Tongue (tissue), 2 donors: ENCODE data around the gene MYO1A. TPM values are rescaled to one million over a fixed set of nuclear protein-coding genes. Genes with fewer than 3 reads are reported as not detected.
"Not testable (repeated sequence)": the region's sequence is repeated elsewhere in the genome, so short reads cannot be mapped to it uniquely, and the experiment has no call there.

Experiments used
- DNase-seq: peaks from one replicate; pipeline ENCODE4 v3.0.0-alpha.2; 2015
- total RNA-seq: library from RNA; depleted of rRNA; stranded (reverse); fragments of >200 nt; gene quantifications from one replicate; pipeline ENCODE4 v1.2.3, GENCODE V29; 2014

MYO1A gene
- total RNA-seq, 1 donor from 2014 or later: not detected

DNA sequence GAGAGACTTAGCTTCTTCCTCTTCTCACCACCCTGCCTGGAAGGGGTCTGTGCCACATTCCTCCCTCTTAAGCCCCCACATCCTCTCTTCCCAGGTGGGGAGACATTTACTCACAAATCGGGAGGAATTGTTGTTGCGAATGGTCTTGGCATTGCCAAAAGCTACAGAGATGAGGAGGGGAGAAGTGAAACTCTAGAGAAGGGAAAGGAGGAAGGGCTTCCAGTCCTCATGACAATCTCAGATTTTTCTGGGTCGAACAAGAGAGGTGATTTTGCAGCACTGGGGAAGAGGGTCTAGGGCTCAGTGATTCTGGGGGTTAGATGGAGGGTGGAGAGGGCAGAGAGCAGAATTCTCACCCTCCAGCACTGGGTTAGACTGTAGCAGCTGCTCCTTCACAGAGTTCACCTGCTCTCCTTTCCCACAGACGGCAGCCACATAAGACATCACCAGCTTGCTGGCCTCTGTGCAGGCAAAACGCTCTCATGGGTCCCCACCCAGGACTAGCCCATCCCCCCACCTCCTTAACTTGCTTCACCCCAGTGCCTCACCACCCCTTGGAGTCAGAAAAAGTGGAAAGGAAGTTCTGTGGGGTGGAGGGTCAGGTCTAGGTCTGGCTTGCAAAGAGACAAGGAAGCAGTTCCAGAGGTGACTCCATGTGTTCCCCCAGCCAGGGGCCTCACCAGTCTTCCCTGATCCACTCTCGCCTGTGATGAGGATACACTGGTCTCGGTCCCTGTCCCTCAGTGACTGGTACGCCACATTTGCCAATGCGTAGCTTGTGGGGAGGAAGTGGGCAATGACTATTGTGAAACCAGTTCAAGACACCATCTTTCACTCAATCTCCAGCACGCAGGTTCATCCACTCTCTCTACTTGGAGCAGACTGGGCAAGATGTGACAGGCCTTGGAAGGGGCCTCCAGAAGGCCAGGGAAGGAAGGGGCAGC, 2.7 kb downstream of the MYO1A start:
- no peak for DNase-seq

DNA sequence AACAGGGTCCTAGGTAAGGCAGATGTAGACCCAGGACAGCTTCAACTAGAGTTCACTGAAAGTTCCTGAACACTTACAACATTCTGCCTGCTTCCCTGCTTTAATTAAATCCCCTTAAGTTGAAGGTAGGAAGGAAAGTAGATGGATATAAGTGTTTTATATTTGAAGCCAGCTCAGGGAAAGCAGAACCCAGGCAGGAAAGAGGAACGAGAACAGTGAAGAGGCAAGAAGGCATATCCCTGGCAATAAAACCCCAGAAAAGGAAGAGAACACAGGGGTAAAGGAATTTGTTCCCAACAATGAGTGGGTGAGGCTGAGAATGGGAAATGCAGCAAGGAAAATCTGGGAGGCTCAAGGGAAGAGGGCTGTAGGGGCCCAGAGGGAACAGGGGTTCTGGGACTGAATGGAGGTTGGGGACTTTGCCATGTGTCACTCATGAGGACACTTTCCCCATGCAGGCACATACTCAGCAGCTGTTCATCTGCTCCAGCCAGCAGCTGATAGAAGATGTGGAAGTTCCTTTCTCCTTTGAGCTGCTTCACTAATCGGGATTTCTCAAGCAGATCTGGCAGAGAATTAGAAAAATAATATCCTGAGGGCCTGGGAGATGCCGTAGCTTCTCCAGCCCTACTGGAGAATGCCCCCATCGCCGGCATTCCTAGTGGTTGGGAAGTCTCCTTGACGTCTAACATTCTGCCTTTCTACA, 3.7 kb downstream of the MYO1A start:
- DNase-seq: peak; percentile 79

DNA sequence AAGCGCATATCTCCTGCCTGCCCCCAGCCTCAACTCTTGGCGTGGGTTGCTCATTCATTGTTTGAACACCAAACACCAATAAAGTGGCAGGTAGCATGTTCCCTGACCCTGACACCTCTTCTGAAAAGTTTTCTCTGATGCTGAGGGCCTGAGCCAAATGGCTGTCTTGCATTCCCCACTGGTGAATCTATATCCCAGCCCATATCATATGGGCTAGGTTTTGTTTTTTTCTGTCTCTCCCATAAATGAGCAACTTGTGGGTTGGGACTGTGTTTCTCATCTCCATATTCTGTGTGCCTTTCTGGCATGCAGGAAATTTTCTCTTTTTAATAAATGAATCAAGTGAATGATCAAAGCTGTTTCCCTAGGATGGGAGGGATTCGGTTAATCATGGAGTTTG, 5.0 kb downstream of the MYO1A start:
- DNase-seq: no peak

DNA sequence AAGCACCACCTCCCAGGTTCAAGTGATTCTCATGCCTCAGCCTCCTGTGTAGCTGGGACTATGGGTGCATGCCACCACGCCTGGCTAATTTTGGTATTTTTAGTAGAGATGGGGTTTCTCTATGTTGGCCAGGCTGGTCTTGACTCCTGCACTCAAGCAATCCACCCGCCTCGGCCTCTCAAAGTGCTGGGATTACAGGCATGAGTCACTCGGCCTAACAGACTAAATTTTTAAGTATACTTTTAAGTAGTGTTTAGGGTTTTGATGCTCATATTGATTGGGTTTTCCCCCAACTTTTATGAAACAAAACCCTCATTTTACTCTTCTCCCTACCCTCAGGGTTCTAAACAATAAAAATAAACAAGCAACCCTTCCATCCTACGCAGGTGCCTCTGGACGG, 5.5 kb downstream of the MYO1A start:
- DNase-seq: no peak

DNA sequence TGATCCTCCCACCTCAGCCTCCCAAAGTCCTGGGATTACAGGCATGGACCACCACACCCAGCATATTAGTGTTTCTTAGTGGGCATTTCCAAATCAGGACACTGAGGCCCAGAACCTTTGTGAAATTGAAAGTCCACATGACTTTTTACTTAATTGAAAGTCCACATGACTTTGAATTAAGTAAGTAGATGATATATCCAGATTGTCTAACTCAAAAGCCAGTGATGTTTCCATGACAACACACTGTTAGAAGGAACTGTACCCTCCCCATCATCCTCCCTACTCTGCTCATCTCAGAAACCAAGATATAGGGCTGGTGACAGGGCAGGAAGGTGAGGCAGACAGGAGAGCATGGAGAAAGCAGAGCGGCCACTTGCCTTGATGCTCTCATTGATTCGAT, 7.2 kb downstream of the MYO1A start:
- DNase-seq: no peak

DNA sequence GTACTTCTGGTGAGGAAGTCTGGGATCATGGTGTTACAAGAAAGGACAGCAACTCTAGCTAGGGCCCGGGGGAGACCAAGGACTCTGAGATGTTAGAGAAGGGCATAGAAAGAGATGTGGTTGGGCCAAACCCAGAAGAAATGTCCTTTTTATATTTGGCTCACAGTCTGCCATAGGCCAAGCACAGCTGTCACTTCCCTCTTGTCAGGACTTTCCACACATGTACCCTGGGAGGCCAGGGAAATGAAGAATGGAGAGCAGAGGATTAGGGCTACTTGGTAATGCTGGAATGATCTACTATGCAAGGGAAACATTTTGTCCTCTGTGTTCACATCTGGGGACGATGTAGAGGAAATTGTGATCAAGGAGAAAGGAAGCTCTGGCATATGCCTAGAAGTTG, 9.2 kb downstream of the MYO1A start:
- DNase-seq: peak; percentile 37

DNA sequence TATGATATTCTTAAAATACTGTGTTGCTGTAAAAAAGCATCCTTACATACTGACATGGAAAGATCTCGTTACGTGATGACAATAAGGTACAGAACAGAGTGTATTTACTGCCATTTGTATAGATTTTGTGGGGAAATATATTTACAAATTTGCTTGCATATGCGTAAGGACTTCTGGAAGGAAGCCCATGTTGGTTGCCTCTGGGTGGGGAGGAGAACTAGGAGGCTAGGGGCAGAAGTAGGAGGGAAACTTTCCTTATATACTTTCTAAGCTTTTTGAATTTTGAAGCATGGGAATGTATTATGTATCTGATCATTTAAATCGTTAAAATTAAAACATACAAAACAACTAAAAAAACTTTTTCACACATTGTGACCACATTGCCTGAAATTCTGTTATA, 9.7 kb downstream of the MYO1A start:
- DNase-seq: no peak

DNA sequence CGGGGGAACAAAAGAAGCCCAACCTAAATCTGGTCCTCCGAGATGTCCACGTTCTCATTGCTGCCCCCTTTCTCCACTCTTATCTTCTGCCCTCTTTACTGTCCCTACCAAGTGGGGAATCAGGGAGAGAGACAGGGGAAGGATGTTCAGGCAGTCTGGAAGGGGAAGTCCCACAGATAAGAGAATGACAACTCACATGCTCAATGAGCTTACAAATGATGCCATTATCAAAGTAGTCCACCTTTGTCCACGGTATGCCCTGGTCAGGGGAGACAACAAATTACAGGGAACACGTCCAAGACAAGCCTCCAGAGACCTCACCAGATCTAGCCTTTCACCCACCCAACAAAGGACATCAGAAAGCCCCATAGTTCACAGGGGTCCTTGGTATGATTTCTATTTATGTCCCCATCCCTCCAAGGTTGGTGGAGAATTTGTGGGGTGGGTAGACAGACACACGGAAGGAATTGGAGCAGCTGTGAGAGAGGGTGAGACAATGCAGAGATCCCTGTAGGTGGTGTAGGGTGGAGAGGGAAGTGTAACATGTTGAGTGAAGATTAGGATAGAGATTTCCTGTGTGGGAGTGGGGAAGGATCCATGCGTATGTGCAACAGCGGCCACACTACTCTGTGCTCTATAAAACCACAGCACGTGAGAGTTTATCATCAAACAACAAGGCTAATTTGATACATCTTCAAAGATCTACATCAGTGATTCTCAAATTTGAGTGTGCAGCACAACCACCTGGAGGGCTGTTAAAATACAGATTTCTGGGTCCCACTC, 10.7 kb downstream of the MYO1A start:
- DNase-seq: no peak

DNA sequence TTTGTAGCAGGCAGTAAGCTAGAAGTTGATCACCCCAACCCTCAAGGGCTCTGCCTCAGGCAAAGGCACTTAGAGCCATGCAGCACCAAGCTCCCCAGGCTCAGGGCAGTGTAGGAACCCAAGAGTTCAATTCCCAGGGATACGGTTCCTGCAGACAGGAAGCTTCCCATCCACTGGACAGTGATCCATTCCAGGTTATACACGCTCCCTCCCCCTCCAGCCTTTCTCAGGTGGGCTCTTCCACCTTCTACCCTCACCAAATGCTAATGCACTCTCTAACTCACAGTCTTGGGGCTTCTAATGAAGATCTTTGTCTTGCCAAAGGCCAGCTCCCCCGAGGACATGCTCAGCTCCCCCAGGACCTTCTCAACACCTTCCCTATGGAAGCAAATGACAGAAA, 12.7 kb downstream of the MYO1A start:
- no peak for DNase-seq

DNA sequence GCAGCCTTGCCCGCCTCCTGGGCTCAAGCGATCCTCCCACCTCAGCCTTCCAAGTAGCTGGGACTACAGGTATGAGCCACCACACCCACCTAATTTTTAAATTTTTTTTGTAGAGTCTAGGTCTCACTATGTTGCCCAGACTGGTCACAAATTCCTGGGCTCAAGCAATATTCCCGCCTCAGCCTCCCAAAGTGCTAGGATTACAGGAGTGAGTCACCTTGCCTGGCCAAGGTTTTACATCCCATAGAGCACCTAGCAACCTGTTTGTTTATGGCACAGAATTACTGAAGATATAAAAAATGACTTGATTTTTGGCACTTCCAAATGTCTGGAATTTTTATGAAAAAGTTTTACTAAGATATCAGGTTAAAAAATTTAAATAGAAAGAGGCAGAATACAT, 16.5 kb downstream of the MYO1A start:
- DNase-seq: no peak

DNA sequence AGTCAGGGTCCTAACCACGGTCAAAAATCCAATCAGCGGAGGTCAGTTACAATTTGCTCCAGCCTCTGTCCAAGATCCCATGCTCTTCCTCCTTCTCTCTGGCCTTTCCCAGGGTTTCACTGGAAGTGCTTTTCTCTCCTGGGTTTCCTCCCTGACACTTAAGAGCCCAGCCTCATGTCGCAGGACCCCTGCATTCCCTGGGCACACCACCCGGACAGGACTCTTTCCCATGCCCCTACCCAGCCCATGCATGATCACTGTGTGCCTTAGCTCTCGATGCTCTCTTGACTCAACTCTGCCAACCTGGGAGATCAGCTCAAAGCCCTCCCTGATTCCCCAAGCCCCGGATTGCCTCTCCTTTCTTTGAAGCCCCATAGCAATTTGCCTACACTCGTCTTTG, 18.1 kb downstream of the MYO1A start:
- no peak for DNase-seq

DNA sequence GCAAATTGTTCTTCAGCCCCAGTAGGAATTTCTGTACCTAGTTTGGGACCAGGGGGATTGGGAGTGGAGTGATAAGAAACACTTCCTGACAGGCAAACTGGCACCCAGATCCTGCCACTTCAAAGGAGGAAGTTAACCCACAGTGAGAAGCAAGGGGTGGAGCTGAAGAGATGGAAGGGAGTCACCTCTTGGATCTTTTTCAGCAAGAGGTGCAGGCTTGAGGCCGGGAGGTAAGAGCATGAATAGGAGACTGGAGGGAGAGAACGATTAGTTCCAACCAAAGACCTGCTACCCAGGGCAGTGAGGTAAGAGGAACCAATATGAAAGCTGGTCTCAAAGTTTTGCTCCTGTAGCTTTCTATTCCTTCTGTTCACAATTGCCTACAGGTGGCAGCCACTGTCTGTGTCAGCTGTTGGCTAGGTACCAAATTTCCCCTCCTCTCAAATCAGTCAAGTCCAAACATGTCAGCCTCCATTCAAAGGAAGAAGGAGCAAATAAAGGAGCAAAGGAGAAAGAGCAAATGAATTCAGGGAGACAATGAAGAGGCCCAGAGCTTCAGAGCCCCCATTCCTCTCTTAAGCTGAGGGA, 18.7 kb downstream of the MYO1A start:
- peak; percentile 61 for DNase-seq

DNA sequence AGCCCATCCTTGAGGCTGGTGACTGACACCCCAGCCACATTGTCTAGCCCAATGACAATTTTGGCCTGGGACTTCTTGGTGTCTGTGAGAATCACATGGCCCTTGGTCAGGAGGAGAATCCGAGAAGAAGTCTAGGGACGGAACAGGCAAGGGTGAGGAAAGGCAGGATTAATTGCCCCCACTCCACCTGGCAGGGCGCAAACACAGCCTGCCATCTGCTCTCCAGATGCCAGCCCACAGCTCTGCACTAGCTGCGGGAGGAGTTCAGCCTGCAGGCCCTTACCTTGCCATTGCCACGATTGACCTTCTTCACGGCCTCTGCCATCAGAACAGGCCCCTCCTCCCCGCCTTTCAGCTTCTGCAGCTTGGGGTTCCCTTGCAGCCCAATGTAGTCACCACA, 20.5 kb downstream of the MYO1A start:
- no peak for DNase-seq

DNA sequence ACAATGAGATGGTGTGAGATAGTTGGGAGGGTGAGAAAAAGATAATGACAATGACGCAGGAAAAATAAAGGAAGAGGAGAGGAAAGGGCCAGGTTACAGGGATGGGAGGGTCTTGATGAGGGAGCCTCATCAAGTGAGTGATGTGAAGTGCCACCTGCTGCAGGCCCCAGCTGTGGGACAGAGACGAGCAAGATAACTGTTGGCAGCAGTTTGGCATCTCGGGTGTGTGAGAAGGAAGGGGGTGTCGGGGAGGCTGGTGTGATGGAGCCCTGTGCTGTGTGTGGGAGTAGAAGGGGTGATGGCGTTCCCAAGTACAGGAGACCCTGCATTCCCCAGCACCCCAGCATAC, 22.1 kb downstream of the MYO1A start:
- DNase-seq: no peak

DNA sequence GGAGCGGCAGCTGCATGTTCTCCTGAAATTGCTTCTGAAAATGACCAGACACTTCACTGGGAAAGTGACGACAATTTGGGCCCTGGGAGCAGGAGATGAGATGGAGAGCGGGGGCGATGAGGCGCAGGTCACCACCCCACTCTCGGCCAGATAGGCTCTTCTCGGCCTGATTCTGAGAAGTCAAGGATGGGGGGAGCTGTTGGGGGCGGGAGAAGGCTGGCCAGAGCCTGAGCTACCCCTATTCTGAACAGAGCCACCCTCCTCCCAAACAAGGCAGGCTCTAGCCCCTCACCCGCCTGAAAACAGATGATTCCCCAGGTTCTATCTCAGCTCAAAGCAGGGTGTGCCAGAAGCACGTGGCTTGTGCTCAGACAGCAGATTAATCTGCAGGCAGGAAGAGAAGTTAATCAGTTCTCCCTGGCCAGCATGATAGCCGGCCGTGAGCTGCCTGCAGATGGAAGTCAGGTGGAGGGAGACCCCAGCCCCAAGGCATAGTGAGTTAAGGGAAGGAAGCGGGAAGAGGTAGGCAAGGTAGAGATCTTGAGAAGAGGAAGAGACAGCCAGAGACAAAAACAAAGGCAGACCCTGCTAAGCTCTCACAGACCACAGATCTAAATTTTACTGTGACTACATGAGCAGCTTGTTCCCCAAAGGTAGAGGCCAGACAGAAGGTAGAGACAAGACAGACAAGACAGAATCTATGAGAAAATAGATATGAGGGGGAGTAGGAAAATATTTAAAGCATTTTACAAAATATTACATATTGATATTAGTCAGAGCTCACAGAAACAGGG, 22.7 kb downstream of the MYO1A start:
- no peak for DNase-seq

DNA sequence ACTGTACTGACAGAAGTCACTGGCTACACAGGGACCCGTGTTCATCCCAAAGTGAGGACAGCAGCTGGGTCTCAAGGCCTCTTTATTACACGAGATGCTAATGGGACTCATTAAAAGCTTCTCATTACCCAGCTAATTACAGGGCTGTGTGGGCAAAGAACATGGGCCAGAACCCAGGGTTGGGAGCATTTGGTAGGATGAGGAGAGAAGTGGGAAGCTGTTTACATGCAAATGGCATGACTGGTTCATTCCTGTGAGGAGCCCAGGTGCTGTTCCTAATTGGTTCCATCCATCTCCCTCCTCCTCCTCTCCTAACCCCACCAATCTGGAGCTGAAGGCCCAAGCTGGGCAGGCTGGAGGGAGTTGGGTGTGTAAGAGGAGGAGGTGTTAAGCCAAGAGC, 24.7 kb downstream of the MYO1A start:
- no peak for DNase-seq

DNA sequence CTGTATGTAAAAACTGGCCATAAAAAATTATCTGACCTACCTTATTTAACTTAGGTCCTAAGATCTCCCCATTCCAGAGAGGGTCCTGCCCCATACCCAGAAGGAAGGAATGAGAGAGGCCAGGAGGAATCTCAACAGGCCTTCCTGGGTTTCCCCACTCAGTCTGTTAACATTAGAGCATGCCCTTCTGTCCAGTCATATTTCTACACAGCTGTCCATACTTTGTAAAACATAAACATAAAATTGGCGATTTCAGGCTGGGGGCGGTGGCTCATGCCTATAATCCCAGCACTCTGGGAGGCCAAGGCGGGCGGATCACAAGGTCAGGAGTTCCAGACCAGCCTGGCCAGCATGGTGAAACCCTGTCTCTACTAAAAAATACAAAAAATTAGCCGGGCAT, 27.6 kb downstream of the MYO1A start:
- not testable (repeated sequence) for DNase-seq

DNA sequence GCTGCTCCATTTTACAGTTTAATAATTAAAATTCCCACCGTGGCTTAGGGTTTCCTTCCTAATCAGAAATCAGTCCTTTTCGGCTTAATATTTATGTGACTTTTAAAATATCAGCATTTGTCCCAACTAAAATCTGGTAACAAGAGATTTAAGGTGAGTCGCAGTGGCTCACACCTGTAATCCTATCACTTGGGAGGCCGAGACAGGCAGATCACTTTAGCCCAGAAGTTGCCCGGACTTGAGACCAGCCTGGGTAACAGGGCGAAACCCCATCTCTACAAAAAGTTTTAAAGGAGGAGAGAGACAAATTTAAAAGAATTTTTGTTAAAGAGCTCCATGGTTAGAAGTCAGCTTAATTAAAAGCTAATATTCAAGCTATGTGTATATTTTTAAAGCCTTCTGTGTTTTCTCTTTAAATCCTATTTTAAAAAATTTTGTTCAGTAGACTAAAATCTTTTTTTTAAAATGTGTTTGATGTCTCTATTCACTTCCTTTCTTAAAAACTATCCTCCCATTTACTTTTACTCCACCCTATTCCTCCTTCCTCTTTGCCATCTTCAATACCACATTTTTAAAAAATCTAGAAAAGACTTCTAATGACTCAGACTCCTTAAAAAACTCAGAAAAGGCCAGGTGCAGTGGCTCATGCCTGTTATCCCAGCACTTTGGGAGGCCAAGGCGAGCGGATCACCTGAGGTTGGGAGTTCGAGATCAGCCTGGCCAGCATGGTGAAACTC, 29.8 kb downstream of the MYO1A start:
- DNase-seq: no peak

DNA sequence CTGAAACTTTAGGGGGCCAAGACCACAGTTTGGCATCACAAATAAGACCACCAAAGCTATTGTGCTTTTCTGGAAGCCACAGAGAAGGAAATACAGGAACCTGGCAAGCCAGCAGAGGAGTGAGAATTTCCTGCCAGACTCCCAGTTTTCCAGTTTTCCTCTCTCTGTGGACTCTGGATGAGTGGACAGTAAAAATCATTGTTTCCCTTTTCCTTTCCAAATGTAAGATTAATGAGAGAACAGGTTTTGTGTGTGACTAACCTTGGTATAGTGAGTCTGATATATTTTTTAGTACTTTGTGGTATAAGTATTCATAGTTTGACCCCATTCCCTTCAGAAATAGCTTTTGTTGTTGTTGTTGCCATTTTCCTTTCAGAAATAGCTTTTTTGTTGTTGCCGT, 31.0 kb downstream of the MYO1A start:
- no peak for DNase-seq

DNA sequence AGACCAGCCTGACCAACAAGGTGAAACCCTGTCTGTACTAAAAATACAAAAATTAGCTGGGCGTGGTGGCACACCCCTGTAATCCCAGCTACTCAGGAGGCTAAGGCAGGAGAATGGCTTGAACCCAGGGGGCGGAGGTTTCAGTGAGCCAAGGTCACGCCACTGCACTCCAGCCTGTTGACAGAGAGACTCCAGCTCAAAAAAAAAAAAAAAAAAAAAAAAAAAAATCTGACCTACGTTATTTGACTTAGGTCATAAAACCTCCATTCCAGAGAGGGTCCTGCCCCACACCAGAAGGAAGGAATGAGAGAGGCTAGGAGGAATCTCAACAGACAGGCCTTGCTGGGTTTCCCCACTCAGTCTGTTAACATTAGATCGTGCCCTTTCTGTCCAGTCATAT, 31.6 kb downstream of the MYO1A start:
- not testable (repeated sequence) for DNase-seq

DNA sequence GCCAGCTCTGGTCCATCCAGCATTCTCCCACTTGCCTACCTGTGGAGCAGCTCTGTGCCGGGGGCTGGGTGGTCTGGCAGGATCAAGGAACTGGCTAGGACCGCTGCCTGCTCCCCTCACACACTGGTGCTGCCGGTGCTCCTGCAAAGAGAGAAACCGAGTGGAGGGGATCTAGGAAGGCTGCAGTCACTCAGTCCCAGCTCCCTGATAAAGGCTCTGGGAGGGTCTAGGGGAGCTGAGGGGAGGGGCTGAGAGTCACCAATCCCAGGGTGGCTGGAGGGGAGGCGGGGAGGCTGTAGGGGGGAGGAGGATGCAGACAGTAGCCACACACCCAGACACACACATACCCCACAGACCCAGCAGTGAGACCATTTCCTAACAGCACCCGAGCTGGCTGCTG, 33.6 kb downstream of the MYO1A start, which contains the start of gene TAC3:
TSS of gene TAC3 (minus strand) at position 182 of the 400 bp plus-strand sequence. CDS start 732 bp downstream, outside the sequence.
- DNase-seq: no peak
